MCF 10A (cell line): ENCODE data around the gene PPFIBP1. TPM values are rescaled to one million over a fixed set of nuclear protein-coding genes. Genes with fewer than 3 reads are reported as not detected.
A peak's percentile ranks its signal among the peaks of the same experiment; 100 is the strongest.

ENCODE experiments used
- BruUV-seq: library from RNA; stranded (reverse); fragments of 400-500 nt; replicated peaks from 2 replicates; lab custom pipeline; 2021; lab: Mats Ljungman, UMichigan
- CTCF ChIA-PET: fragments of 300-600 bp; sonication (Branson Sonifier 250); formaldehyde crosslinking; extraction: SDS; loops from one replicate; lab custom pipeline; 2021; ENCODE audit warnings: antibody characterized with exemption, inconsistent platforms; lab: Yijun Ruan, JAX
- POLR2A ChIA-PET: fragments of 300-600, 350-650 bp; sonication (Branson Sonifier 250); formaldehyde crosslinking; extraction: SDS; loops from one replicate; lab custom pipeline; 2020; ENCODE audit warnings: antibody characterized with exemption, inconsistent platforms; lab: Yijun Ruan, JAX
- DNase-seq: peaks from one replicate; pipeline ENCODE4 v3.0.0-alpha.2; 2018; ENCODE audit not compliant: unreplicated experiment
- H3K27ac Mint-ChIP-seq: one replicate; pipeline ENCODE4 v1.8.0; 2022; ENCODE audit warnings: mild to moderate bottlenecking, low read depth, mixed read lengths; ENCODE audit not compliant: unreplicated experiment
- H3K27me3 Mint-ChIP-seq: one replicate; pipeline ENCODE4 v1.8.0; 2022; ENCODE audit warnings: mixed read lengths; ENCODE audit not compliant: insufficient read depth, unreplicated experiment
- H3K36me3 Mint-ChIP-seq: one replicate; pipeline ENCODE4 v1.8.0; 2022; ENCODE audit warnings: mild to moderate bottlenecking, moderate library complexity, mixed read lengths; ENCODE audit not compliant: insufficient read depth, unreplicated experiment
- H3K4me1 Mint-ChIP-seq: one replicate; pipeline ENCODE4 v1.8.0; 2022; ENCODE audit warnings: mixed read lengths; ENCODE audit not compliant: insufficient read depth, unreplicated experiment
- H3K4me3 Mint-ChIP-seq: one replicate; pipeline ENCODE4 v1.8.0; 2022; ENCODE audit warnings: mild to moderate bottlenecking, moderate library complexity, mixed read lengths; ENCODE audit not compliant: unreplicated experiment
- H3K9me3 Mint-ChIP-seq: one replicate; pipeline ENCODE4 v1.8.0; 2022; ENCODE audit warnings: mixed read lengths; ENCODE audit not compliant: unreplicated experiment
- intact Hi-C: fragments of 100-400 bp; cut with micrococcal nuclease; formaldehyde crosslinking; loops from 2 replicates; pipeline ENCODE4 v1.14.1; 2022
- total RNA-seq: library from RNA; stranded (reverse); gene quantifications from 2 replicates; pipeline ENCODE4 v1.2.3, GENCODE V29; 2022
- TF ChIP-seq, protein P1 (sequence below): fragments of 200-600 bp; IDR thresholded peaks from one replicate; pipeline ENCODE4 v1.8.0; 2022; ENCODE audit warnings: antibody characterized with exemption, mild to moderate bottlenecking; ENCODE audit not compliant: unreplicated experiment

The PPFIBP1 gene
- total RNA-seq, 1 experiment from 2014 or later, result 82.6 TPM

DNA sequence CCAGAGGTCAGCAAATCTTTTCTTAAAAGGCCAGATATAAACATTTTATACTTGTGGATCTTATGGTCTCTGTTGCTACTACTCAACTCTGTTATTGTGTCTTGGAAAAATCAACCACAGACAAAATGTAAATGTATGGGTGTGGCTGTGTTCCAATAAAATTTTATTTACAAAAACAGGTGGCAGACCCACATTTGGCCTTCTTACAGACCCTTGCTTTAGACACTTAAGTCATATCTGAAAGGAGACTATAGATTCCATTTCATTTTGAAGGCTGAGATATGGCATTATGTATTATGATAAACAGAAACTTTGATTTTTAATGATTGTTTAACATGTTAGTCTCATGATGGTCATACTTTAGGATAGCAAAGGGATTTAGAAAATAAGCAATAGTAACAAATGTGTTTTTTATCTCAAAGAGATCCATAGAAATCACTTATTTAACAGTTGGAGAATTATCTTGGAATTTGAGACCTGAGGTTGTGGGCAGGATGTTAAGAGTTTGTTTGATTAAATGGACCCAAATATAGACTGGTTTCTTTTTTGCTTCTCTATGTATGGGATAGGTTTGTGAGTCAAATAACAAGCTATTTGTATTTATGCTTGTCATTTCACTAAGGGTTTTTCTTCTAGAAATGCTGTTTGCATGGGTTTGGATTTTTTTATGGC is 51.2 kb downstream of the PPFIBP1 start:
- no peaks in the 10 kb centered on the region for H3K27me3 Mint-ChIP-seq
- peaks cover 45% of the 10 kb centered on the region for H3K4me1 Mint-ChIP-seq
- CTCF ChIA-PET, result interaction anchor here (0.7 to 1.0 kb wide), 3 partner anchors 14 to 29 kb away, joined by 3 read pairs; no protein-coding TSS in a partner anchor
- TF ChIP-seq, protein P1, sequence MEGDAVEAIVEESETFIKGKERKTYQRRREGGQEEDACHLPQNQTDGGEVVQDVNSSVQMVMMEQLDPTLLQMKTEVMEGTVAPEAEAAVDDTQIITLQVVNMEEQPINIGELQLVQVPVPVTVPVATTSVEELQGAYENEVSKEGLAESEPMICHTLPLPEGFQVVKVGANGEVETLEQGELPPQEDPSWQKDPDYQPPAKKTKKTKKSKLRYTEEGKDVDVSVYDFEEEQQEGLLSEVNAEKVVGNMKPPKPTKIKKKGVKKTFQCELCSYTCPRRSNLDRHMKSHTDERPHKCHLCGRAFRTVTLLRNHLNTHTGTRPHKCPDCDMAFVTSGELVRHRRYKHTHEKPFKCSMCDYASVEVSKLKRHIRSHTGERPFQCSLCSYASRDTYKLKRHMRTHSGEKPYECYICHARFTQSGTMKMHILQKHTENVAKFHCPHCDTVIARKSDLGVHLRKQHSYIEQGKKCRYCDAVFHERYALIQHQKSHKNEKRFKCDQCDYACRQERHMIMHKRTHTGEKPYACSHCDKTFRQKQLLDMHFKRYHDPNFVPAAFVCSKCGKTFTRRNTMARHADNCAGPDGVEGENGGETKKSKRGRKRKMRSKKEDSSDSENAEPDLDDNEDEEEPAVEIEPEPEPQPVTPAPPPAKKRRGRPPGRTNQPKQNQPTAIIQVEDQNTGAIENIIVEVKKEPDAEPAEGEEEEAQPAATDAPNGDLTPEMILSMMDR, result no peak
- POLR2A ChIA-PET, result interaction anchor here (0.6 to 2.1 kb wide), 9 partner anchors 13 to 51 kb away, joined by 3 to 8 read pairs (median 6); partner anchors contain the start of gene PPFIBP1
- DNase-seq, result no peak
- no peaks in the 10 kb centered on the region for H3K9me3 Mint-ChIP-seq
- intact Hi-C loops, result no loop called here
- H3K36me3 Mint-ChIP-seq, result peaks cover 4% of the 10 kb centered on the region
- no TSS peak for BruUV-seq
- H3K27ac Mint-ChIP-seq, result peak overlapping the region; percentile 73
- H3K4me3 Mint-ChIP-seq, result no peak overlapping the region

DNA sequence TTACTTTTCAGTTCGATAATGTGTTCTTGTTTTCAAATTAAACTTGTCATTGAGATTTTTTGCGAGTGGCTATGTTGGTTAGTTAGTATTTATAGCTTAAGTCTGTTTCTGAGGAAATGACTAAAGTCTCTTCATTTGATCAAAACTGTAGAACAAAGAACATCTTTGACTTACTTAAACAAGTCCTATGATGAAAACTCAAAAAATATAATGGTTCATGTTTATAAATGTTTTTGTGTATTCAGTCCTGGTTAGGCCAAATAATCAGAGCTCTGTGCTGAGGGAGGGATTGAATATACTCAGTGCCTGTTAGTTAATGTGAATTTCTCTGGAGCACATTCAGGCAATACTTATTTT is 51.7 kb downstream of the PPFIBP1 start:
- ChIA-PET CTCF (interaction anchor here (0.7 to 1.0 kb wide), 3 partner anchors 14 to 29 kb away, joined by 3 read pairs; no protein-coding TSS in a partner anchor), POLR2A (interaction anchor here (0.6 to 2.1 kb wide), 7 partner anchors 18 to 51 kb away, joined by 3 to 8 read pairs (median 4); no protein-coding TSS in a partner anchor)
- Mint-ChIP-seq H3K4me3 (no peak overlapping the region), H3K9me3 (no peaks in the 10 kb centered on the region), H3K27me3 (no peaks in the 10 kb centered on the region), H3K36me3 (peaks cover 4% of the 10 kb centered on the region), H3K4me1 (peaks cover 50% of the 10 kb centered on the region), H3K27ac (peak overlapping the region; percentile 73)
- BruUV-seq, result no TSS peak
- TF ChIP-seq, protein P1, result no peak
- intact Hi-C loops, result no loop called here
- no peak for DNase-seq

DNA sequence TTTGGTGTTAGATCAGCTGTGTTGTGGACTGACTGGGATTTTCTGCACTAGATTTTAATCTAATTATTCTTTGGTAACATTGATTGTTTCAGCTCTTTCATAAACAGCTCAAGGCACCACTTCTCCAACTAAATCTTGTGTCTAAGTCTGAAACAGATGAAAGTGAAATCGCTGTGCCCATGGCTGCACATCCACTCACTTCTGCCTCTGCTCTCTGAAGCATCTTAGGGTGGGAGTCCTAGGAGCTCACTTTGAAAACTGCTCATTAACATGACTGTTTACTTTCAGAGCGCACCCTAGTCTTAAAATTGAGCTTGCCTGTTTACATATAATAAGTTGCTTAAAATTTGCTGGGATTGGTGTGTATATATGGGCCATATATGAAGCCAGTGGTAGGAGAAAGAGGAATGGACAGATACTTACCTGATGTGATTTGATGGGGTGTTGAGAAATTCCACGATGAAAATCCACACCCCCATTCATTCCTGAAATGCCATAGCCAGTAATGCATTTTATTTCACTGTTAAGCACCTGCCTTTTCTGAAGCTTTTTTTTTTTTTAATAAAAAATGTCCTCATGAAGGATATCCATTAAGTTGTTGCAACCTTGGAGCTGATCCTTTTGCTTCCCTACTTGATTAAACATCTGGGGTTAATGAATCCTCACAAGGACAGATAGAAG is 52.8 kb downstream of the PPFIBP1 start:
- BruUV-seq, result no TSS peak
- peaks cover 53% of the 10 kb centered on the region for H3K4me1 Mint-ChIP-seq
- no peak for DNase-seq
- no peaks in the 10 kb centered on the region for H3K27me3 Mint-ChIP-seq
- TF ChIP-seq, protein P1, result no peak
- ChIA-PET CTCF (interaction anchor here (0.7 to 1.0 kb wide), 2 partner anchors 11 to 15 kb away, joined by 3 to 8 read pairs; no protein-coding TSS in a partner anchor), POLR2A (interaction anchor here (0.7 to 2.1 kb wide), 6 partner anchors 12 to 52 kb away, joined by 3 to 8 read pairs (median 4); no protein-coding TSS in a partner anchor)
- H3K27ac Mint-ChIP-seq, result no peak overlapping the region
- intact Hi-C loops, result no loop called here
- no peaks in the 10 kb centered on the region for H3K9me3 Mint-ChIP-seq
- H3K36me3 Mint-ChIP-seq, result peaks cover 4% of the 10 kb centered on the region
- H3K4me3 Mint-ChIP-seq, result no peak overlapping the region

DNA sequence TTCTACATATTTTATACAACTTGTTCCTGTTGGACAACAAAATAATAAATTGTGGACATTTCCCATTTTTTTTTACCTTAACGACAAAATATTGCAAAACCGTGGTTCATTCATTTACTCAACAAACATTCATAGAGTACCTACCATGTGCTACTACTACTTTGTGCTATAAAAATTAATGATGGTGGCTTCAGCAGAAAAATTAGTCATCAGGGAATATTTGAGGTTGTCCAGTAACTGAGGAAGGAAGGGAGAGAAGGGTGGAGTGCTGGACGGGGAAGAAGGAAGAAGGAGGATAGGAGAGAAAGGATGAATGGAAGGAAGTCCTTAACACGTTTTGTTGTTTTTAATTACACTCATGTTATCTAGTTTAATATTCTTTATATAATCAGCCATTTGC is 53.7 kb downstream of the PPFIBP1 start:
- BruUV-seq, result no TSS peak
- DNase-seq, result no peak
- POLR2A ChIA-PET, result interaction anchor here (0.6 to 2.1 kb wide), 3 partner anchors 13 to 52 kb away, joined by 3 to 7 read pairs (median 5); no protein-coding TSS in a partner anchor

More for the DNA sequence above, 53.7 kb downstream of the PPFIBP1 start:
- Mint-ChIP-seq H3K27me3 (no peaks in the 10 kb centered on the region), H3K4me3 (no peak overlapping the region), H3K36me3 (peaks cover 4% of the 10 kb centered on the region), H3K4me1 (peaks cover 59% of the 10 kb centered on the region), H3K27ac (peak overlapping the region; percentile 33), H3K9me3 (no peaks in the 10 kb centered on the region)
- intact Hi-C loops, result no loop called here
- CTCF ChIA-PET, result interaction anchor here (1.0 kb wide), 1 partner anchor 16 kb away, joined by 8 read pairs; no protein-coding TSS in a partner anchor
- TF ChIP-seq, protein P1, result no peak
